BLaER1 (cell line): ENCODE measurements around the gene NLRP13.
"Not testable (repeated sequence)": the region's sequence is repeated elsewhere in the genome, so short reads cannot be mapped to it uniquely, and the experiment has no call there.

Experiments used
- H3K27ac ChIP-seq: shearing (Covaris generic); formaldehyde crosslinking; 2 replicates; pipeline ENCODE4 v1.8.1; 2022
- H3K27me3 ChIP-seq: shearing (Covaris generic); formaldehyde crosslinking; 2 replicates; pipeline ENCODE4 v1.8.1; 2022
- H3K36me3 ChIP-seq: shearing (Covaris generic); formaldehyde crosslinking; 2 replicates; pipeline ENCODE4 v1.8.1; 2022
- H3K4me1 ChIP-seq: shearing (Covaris generic); formaldehyde crosslinking; 2 replicates; pipeline ENCODE4 v1.8.1; 2022
- H3K4me2 ChIP-seq: shearing (Covaris generic); formaldehyde crosslinking; 2 replicates; pipeline ENCODE4 v1.8.1; 2022
- H3K4me3 ChIP-seq: shearing (Covaris generic); formaldehyde crosslinking; 2 replicates; pipeline ENCODE4 v1.8.1; 2022
- H3K9ac ChIP-seq: shearing (Covaris generic); formaldehyde crosslinking; 2 replicates; pipeline ENCODE4 v1.8.1; 2022
- H3K9me3 ChIP-seq: shearing (Covaris generic); formaldehyde crosslinking; 2 replicates; pipeline ENCODE4 v1.8.1; 2022
- H4K20me1 ChIP-seq: shearing (Covaris generic); formaldehyde crosslinking; 2 replicates; pipeline ENCODE4 v1.8.1; 2022
- Cebpa-rat ChIP-seq: shearing (Covaris generic); IDR thresholded peaks from 2 replicates; pipeline ENCODE4 v1.8.1; 2022

NLRP13 gene, protein sequence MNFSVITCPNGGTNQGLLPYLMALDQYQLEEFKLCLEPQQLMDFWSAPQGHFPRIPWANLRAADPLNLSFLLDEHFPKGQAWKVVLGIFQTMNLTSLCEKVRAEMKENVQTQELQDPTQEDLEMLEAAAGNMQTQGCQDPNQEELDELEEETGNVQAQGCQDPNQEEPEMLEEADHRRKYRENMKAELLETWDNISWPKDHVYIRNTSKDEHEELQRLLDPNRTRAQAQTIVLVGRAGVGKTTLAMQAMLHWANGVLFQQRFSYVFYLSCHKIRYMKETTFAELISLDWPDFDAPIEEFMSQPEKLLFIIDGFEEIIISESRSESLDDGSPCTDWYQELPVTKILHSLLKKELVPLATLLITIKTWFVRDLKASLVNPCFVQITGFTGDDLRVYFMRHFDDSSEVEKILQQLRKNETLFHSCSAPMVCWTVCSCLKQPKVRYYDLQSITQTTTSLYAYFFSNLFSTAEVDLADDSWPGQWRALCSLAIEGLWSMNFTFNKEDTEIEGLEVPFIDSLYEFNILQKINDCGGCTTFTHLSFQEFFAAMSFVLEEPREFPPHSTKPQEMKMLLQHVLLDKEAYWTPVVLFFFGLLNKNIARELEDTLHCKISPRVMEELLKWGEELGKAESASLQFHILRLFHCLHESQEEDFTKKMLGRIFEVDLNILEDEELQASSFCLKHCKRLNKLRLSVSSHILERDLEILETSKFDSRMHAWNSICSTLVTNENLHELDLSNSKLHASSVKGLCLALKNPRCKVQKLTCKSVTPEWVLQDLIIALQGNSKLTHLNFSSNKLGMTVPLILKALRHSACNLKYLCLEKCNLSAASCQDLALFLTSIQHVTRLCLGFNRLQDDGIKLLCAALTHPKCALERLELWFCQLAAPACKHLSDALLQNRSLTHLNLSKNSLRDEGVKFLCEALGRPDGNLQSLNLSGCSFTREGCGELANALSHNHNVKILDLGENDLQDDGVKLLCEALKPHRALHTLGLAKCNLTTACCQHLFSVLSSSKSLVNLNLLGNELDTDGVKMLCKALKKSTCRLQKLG

DNA sequence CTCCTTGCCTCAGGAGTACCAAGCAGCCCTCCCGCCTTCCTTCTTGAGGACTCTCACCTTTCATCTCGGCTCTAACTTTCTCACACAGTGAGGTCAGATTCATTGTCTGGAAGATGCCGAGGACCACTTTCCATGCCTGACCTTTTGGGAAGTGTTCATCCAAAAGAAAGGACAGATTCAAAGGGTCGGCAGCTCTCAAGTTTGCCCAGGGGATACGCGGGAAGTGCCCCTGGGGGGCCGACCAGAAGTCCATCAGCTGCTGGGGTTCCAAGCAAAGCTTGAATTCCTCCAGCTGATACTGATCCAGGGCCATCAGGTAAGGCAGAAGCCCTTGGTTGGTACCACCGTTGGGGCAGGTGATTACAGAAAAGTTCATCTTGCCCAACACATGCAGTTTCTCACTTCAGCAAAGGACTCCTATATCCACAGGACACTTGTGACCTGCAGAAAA, at the start of gene NLRP13:
Gene NLRP13 (minus strand): TSS at position 401 of the 451 bp plus-strand sequence. CDS start 25 bp downstream, at position 376.
- H3K36me3 ChIP-seq: no peaks in the 10 kb centered on the region
- no peaks in the 10 kb centered on the region for H3K4me1 ChIP-seq
- H3K4me3 ChIP-seq: no peak within 1 kb of the TSS
- no peaks in the 10 kb centered on the region for H4K20me1 ChIP-seq
- H3K27ac ChIP-seq: no peak within 1 kb of the TSS
- no peak within 1 kb of the TSS for H3K9ac ChIP-seq
- H3K27me3 ChIP-seq: no peaks in the 10 kb centered on the region
- no peaks in the 10 kb centered on the region for H3K9me3 ChIP-seq
- TF ChIP-seq Cebpa-rat: no peak
- H3K4me2 ChIP-seq: no peak within 1 kb of the TSS

DNA sequence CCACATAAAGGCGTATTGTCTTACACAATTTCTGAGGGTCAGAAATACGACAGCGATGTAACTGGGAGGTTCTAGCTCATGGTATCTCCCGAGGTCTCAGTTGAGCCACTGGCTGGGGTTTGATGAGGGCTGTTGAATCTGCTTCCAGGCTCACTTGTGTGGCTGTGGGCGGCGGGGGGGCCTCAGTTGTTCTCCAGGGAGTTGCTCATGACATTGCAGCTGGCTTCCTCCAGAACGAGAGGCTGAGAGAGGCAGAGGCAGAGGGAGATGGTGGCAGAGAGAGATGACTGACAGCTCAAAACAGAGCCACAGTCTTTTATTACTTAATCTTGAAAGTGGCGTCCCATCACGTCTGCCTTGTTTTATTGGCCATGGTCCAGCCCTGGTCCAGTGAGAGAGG, 48.3 kb upstream of the NLRP13 start:
- Histone ChIP-seq H3K27me3 (no peaks in the 10 kb centered on the region), H3K4me2 (no peak overlapping the region; the same call in 1 of the 2 replicates), H3K9me3 (peaks cover 6% of the 10 kb centered on the region; the same call in 1 of the 2 replicates), H3K4me3 (no peak overlapping the region), H3K36me3 (no peaks in the 10 kb centered on the region), H3K27ac (no peak overlapping the region), H4K20me1 (no peaks in the 10 kb centered on the region), H3K4me1 (no peaks in the 10 kb centered on the region), H3K9ac (no peak overlapping the region)
- no peak for TF ChIP-seq Cebpa-rat

DNA sequence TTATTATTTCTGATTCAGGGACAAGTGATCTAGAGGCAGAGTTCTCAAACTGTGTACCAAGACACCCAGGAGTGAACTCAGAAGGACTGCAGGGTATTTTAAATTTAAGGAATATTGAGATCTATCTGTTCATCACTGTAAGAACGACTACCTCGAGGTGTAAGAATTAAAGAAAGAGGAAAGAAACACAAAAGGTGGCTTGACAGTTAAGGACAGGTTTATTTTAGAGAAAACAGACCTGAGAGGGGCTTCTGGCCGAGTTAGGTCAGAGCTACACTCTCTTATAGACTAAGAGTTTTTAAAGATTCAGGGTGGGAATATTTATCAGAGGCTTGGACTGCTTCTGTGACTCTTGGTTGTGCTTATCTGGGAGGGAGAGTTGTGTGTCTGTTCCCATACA, 41.8 kb upstream of the NLRP13 start:
- H3K4me2 ChIP-seq: no peak overlapping the region
- no peak overlapping the region for H3K9ac ChIP-seq
- peaks cover 18% of the 10 kb centered on the region for H3K9me3 ChIP-seq
- no peak overlapping the region for H3K4me3 ChIP-seq
- no peaks in the 10 kb centered on the region for H3K36me3 ChIP-seq
- H3K4me1 ChIP-seq: no peaks in the 10 kb centered on the region
- no peaks in the 10 kb centered on the region for H4K20me1 ChIP-seq
- H3K27ac ChIP-seq: no peak overlapping the region
- TF ChIP-seq Cebpa-rat: no peak
- no peaks in the 10 kb centered on the region for H3K27me3 ChIP-seq

DNA sequence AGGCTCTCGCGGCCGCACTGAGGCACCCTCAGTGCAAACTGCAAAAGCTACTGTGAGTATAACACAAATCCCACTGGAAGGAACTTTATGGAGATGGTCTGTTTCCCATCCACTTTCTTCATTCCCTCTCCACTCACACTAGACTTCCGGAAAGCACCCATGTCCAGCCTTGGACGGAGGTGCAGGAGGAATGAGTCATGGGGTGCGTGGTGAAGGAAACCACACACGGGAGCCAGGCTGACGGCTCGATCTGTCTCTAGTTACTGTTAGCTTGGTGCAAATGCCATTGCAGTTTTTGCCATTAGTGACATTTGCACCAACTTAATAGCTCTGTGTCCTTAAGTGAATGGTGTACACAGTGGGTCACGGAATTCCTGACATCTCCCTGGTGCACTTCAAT, 30.1 kb upstream of the NLRP13 start:
- no peak for TF ChIP-seq Cebpa-rat

DNA sequence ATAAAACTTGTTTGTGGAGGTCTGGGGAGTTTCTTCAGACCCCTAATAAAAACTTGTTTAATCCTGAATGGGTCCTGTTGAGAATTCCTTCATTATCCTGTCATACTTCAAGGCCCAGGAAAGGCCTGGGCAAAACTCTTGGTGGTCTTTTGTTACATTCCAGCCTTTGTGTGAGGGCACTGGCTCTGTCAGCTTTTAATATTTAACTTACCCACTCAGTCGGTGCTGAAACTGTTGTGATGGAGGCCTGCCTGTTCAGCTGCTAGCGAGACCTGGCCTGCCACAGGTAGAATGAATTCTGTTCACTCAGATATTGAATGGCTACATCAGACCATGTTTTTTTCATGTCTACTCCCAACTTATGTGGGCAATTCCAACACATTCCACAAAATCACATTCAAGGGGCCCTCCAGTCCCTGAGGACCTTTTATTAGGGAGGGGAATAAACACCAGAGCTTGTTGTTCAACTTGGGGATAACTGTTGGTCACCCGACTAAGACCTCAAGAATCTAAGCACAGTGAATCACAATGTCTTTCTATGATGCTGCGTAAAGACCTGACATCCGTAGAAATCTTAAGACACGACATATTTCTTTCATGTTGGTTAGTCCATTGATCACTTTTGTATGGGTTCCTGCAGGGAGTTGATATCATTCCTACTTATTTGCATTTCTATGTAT, 28.0 kb upstream of the NLRP13 start:
- Histone ChIP-seq H3K27ac (no peak overlapping the region), H3K4me2 (no peak overlapping the region), H3K4me3 (no peak overlapping the region), H3K36me3 (no peaks in the 10 kb centered on the region), H3K9me3 (no peaks in the 10 kb centered on the region), H3K9ac (no peak overlapping the region), H3K27me3 (no peaks in the 10 kb centered on the region), H4K20me1 (no peaks in the 10 kb centered on the region), H3K4me1 (no peaks in the 10 kb centered on the region)
- TF ChIP-seq Cebpa-rat: no peak

More for the DNA sequence above, 30.1 kb upstream of the NLRP13 start:
- Histone ChIP-seq H3K27me3 (no peaks in the 10 kb centered on the region), H3K4me2 (no peak overlapping the region), H3K9me3 (no peaks in the 10 kb centered on the region), H3K4me3 (no peak overlapping the region), H3K9ac (no peak overlapping the region), H3K36me3 (no peaks in the 10 kb centered on the region), H3K4me1 (no peaks in the 10 kb centered on the region), H4K20me1 (no peaks in the 10 kb centered on the region), H3K27ac (no peak overlapping the region)

DNA sequence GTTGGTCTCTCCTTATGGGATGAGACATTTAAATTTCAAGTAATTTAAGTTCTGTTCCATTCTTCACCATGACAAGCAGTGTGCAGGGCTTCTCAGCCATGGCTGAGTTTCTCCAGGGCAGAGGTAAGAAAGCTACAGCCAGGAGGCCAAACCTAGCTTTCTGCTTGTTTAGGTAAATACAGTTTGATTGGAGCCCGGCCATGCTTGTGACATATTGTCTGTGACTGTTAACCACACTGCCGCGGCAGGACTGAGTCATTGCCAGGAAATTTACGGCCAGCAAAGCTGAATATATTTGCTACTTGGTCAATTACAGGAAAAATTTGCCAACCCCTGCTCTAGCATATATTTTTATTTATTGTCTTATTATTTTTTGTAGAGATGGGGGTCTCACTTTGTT, 26.2 kb upstream of the NLRP13 start:
- H3K4me2 ChIP-seq: no peak overlapping the region
- no peaks in the 10 kb centered on the region for H3K27me3 ChIP-seq
- no peak overlapping the region for H3K4me3 ChIP-seq
- H3K4me1 ChIP-seq: no peaks in the 10 kb centered on the region
- TF ChIP-seq Cebpa-rat: no peak
- H4K20me1 ChIP-seq: no peaks in the 10 kb centered on the region
- no peak overlapping the region for H3K9ac ChIP-seq
- H3K9me3 ChIP-seq: no peaks in the 10 kb centered on the region
- no peaks in the 10 kb centered on the region for H3K36me3 ChIP-seq
- no peak overlapping the region for H3K27ac ChIP-seq

DNA sequence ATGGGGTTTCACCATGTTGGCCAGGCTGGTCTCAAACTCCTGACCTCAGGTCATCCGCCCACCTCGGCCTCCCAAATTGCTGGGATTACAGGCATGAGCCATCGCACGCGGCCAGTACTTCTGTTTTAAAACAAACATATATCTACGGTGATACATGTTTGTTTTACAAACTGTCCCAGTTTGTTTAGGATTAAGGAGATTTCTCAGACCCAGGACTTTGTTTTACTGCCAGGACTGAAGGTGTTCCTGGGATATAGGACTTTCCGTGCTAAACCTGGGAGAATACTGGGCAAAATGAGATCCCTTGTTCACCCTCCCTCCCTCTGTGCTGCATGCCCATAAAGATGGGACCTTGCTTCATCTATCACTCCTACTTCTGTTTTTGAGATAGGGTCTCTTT, 24.3 kb upstream of the NLRP13 start:
- H3K27ac ChIP-seq: no peak overlapping the region
- H3K9me3 ChIP-seq: no peaks in the 10 kb centered on the region
- H3K36me3 ChIP-seq: no peaks in the 10 kb centered on the region
- no peak overlapping the region for H3K4me2 ChIP-seq
- no peak overlapping the region for H3K4me3 ChIP-seq
- H3K4me1 ChIP-seq: no peaks in the 10 kb centered on the region
- TF ChIP-seq Cebpa-rat: no peak
- H3K27me3 ChIP-seq: no peaks in the 10 kb centered on the region
- no peaks in the 10 kb centered on the region for H4K20me1 ChIP-seq
- no peak overlapping the region for H3K9ac ChIP-seq

DNA sequence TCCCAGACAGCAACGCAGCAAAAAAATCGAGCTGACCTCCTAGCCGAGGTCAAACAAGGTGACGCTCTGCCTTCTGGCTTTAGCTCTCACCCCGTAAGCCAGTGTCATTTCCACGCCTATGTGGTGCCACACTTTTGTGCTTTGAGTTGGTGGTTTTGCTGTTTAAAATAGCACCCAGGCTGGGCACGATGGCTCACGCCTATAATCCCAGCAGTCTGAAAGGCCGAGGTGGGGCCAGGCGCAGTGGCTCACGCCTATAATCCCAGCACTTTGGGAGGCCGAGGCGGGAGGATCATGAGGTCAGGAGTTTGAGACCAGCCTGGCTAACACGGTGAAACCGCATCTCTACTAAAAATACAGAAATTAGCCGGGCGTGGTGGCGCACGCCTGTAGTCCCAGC, 18.4 kb upstream of the NLRP13 start:
- not testable (repeated sequence) for H3K4me1 ChIP-seq, H3K9ac ChIP-seq, H3K27ac ChIP-seq, H3K36me3 ChIP-seq, H3K27me3 ChIP-seq, H3K4me3 ChIP-seq, H3K9me3 ChIP-seq, H4K20me1 ChIP-seq, H3K4me2 ChIP-seq

DNA sequence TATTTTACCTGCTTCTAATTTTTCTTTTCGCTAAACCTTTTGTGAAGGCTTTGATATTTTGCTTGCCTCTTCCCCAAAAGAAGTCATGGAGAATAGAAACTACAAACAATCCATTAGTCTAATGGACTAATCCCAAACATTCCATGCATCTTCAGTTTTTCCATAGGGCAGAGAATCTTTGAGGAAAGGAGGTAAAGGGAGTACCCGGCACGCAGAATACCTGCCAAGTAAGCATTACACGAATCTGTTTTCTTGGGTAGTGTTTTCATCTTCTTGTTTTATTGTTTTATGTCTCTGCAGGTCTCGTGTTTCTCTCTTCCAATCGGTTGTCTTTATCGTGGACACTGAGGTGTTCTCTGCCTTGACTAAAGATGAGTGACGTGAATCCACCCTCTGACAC, 15.4 kb upstream of the NLRP13 start, which contains the start of gene NLRP8:
Gene NLRP8 (plus strand): TSS at position 301 of the 400 bp plus-strand sequence.
- TF ChIP-seq Cebpa-rat: no peak
- no peak within 1 kb of the TSS for H3K9ac ChIP-seq
- H3K36me3 ChIP-seq: no peaks in the 10 kb centered on the region
- no peaks in the 10 kb centered on the region for H4K20me1 ChIP-seq
- 0 out of 2 replicates have a peak, but pooled peaks cover 7% of the 10 kb centered on the region for H3K9me3 ChIP-seq
- H3K4me3 ChIP-seq: no peak within 1 kb of the TSS
- no peaks in the 10 kb centered on the region for H3K27me3 ChIP-seq
- no peak within 1 kb of the TSS for H3K4me2 ChIP-seq
- H3K27ac ChIP-seq: no peak within 1 kb of the TSS
- H3K4me1 ChIP-seq: peaks cover 10% of the 10 kb centered on the region; the same call in 1 of the 2 replicates
